WTC11 (cell line): ENCODE data around the gene MYBPC1. TPM values are rescaled to one million over a fixed set of nuclear protein-coding genes. Genes with fewer than 3 reads are reported as not detected.
A peak's percentile ranks its signal among the peaks of the same experiment; 100 is the strongest.
"Not testable (repeated sequence)": the region's sequence is repeated elsewhere in the genome, so short reads cannot be mapped to it uniquely, and the experiment has no call there.

Experiments
- ATAC-seq: fragments of 200-7000 bp; cut with Tn5 transposase; 2 replicates; pipeline ENCODE4 v1.10.0; 2021; ENCODE audit warnings: mild to moderate bottlenecking, moderate library complexity
- CTCF ChIA-PET: fragments of 300-600 bp; sonication (Branson Sonifier 250); formaldehyde crosslinking; loops from one replicate; lab custom pipeline; 2021; ENCODE audit warnings: antibody characterized with exemption; lab: Charles Lee
- POLR2A ChIA-PET: fragments of 350-600 bp; sonication (Branson Sonifier 250); formaldehyde crosslinking; loops from one replicate; lab custom pipeline; 2021; ENCODE audit warnings: antibody characterized with exemption; lab: Charles Lee
- DNase-seq: peaks from one replicate; pipeline ENCODE4 v3.0.0; 2021; ENCODE audit warnings: low spot score
- H3K27ac Mint-ChIP-seq: 2 replicates; pipeline ENCODE4 v1.8.0; 2021; ENCODE audit warnings: mixed read lengths
- H3K27me3 Mint-ChIP-seq: 2 replicates; pipeline ENCODE4 v1.8.0; 2021; ENCODE audit warnings: low read depth, mild to moderate bottlenecking, moderate library complexity, mixed read lengths
- H3K36me3 Mint-ChIP-seq: 2 replicates; pipeline ENCODE4 v1.8.0; 2021; ENCODE audit warnings: mixed read lengths
- H3K4me1 Mint-ChIP-seq: 2 replicates; pipeline ENCODE4 v1.8.0; 2022; ENCODE audit warnings: mixed read lengths
- H3K4me3 Mint-ChIP-seq: 2 replicates; pipeline ENCODE4 v1.8.0; 2021; ENCODE audit warnings: mild to moderate bottlenecking, moderate library complexity, mixed read lengths
- H3K9me3 Mint-ChIP-seq: 2 replicates; pipeline ENCODE4 v1.8.0; 2021; ENCODE audit warnings: mixed read lengths
- HMGA2 ChIP-seq: fragments of 250-450 bp; sonication (Bioruptor Pico); IDR thresholded peaks from 2 replicates; pipeline ENCODE4 v1.4.0; 2021; ENCODE audit warnings: mild to moderate bottlenecking, moderate library complexity
- JAZF1 ChIP-seq: fragments of 250-450 bp; sonication (Bioruptor Pico); IDR thresholded peaks from 2 replicates; pipeline ENCODE4 v1.9.0; 2021; ENCODE audit warnings: moderate library complexity, mild to moderate bottlenecking, inconsistent platforms
- RORB ChIP-seq: fragments of 250-450 bp; sonication (Bioruptor Pico); IDR thresholded peaks from 2 replicates; pipeline ENCODE4 v1.9.0; 2021; ENCODE audit warnings: mild to moderate bottlenecking
- SOX15 ChIP-seq: fragments of 250-450 bp; sonication (Bioruptor Pico); IDR thresholded peaks from 2 replicates; pipeline ENCODE4 v1.9.0; 2021; ENCODE audit warnings: mild to moderate bottlenecking
- SP1 ChIP-seq: sonication (generic); formaldehyde crosslinking; conservative IDR thresholded peaks from 2 replicates; pipeline ENCODE4 v1.8.1; 2022; ENCODE audit warnings: missing genetic modification reagents
- TEAD1 ChIP-seq: sonication (generic); formaldehyde crosslinking; IDR thresholded peaks from 2 replicates; pipeline ENCODE4 v1.8.0; 2022; ENCODE audit warnings: mild to moderate bottlenecking, missing genetic modification reagents
- total RNA-seq: library from RNA; stranded (reverse); gene quantifications from 3 replicates; pipeline ENCODE4 v1.2.3, GENCODE V29; 2021
- TF ChIP-seq, protein P1 (sequence below): sonication (generic); formaldehyde crosslinking; IDR thresholded peaks from 2 replicates; pipeline ENCODE4 v1.8.1; 2023; ENCODE audit warnings: mild to moderate bottlenecking, moderate library complexity, missing genetic modification reagents
- TF ChIP-seq, protein P2 (sequence below): sonication (generic); formaldehyde crosslinking; conservative IDR thresholded peaks from 2 replicates; pipeline ENCODE4 v1.8.1; 2023; ENCODE audit warnings: mild to moderate bottlenecking, low read depth, missing genetic modification reagents, moderate library complexity
- TF ChIP-seq, protein P3 (sequence below): sonication (generic); formaldehyde crosslinking; IDR thresholded peaks from 2 replicates; pipeline ENCODE4 v1.8.0; 2022; ENCODE audit warnings: missing genetic modification reagents
- TF ChIP-seq, protein P4 (sequence below): fragments of 250-450 bp; sonication (Bioruptor Pico); IDR thresholded peaks from 2 replicates; pipeline ENCODE4 v1.8.0; 2021; ENCODE audit warnings: mild to moderate bottlenecking
- TF ChIP-seq, protein P5 (sequence below): fragments of 250-450 bp; sonication (Bioruptor Pico); IDR thresholded peaks from 2 replicates; pipeline ENCODE4 v1.9.0; 2021; ENCODE audit warnings: mild to moderate bottlenecking
- TF ChIP-seq, protein P6 (sequence below): fragments of 250-450 bp; sonication (Bioruptor Pico); IDR thresholded peaks from 2 replicates; pipeline ENCODE4 v1.9.0; 2021; ENCODE audit warnings: mild to moderate bottlenecking
- TF ChIP-seq, protein P7 (sequence below): sonication (generic); formaldehyde crosslinking; IDR thresholded peaks from 2 replicates; pipeline ENCODE4 v1.8.1; 2022; ENCODE audit warnings: low read depth, mild to moderate bottlenecking, moderate library complexity, missing genetic modification reagents, borderline replicate concordance

Gene MYBPC1
- total RNA-seq, 1 experiment from 2014 or later, result not detected

DNA sequence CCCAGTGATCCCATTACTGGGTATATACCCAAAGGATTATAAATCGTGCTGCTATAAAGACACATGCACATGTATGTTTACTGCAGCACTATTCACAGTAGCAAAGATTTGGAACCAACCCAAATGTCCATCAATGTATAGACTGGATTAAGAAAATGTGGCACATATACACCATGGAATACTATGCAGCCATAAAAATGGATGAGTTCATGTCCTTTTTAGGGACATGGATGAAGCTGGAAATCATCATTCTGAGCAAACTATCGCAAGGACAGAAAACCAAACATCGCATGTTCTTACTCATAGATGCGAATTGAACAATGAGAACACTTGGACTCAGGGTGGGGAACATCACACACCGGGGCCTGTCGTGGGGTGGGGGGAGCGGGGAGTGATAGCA lies 36.0 kb upstream of the MYBPC1 start:
- Mint-ChIP-seq H3K9me3 (peaks cover 12% of the 10 kb centered on the region; the same call in 1 of the 2 replicates), H3K4me1 (peaks cover 13% of the 10 kb centered on the region)
- H3K4me3 Mint-ChIP-seq, CTCF ChIA-PET, H3K27ac Mint-ChIP-seq, H3K27me3 Mint-ChIP-seq, DNase-seq, H3K36me3 Mint-ChIP-seq, ATAC-seq, POLR2A ChIA-PET: not testable (repeated sequence)

DNA sequence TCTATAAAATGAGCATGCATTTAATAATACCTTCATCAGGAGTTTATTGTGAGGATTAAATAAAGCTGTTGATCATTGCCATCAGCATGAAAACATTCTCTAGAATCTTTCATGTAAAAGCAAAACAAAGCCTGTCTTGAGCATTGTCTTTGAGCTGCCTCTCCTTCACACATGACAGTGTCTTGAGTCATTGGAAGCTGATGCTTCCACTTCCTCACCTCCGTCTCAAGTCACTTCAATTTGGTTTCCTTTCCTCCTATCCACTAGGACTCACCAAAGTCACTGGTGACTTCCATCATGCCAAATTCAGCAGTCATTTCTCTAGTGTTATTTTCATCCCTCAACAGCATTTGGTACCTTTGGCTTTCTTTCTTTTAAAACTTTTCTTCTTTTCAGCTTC lies 31.6 kb upstream of the MYBPC1 start:
- ATAC-seq, result no peak

DNA sequence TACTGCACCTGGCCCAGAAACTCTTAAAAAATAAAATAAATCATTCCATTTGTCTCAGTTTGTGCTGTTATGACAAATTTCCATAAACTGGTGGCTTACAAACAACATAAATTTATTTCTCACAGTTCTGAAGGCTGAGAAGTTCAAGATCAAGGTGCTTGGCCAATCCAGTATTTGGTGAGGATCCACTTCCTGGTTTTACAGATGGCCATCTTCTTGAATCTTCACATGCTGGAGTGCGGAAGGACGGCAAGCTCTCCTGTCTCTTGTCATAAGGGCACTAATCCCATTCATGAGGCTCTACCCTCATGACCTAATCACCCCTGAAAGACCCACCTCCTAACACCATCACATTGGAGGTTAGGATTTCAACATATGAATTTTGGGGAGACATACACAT lies 29.9 kb upstream of the MYBPC1 start:
- DNase-seq (peak; percentile 17), ATAC-seq (no peak)
- Mint-ChIP-seq H3K27me3 (no peaks in the 10 kb centered on the region), H3K36me3 (no peaks in the 10 kb centered on the region), H3K4me3 (no peak overlapping the region), H3K9me3 (0 out of 2 replicates have a peak, but pooled peaks cover 4% of the 10 kb centered on the region), H3K27ac (no peak overlapping the region; the same call in 1 of the 2 replicates), H3K4me1 (peaks cover 54% of the 10 kb centered on the region)
- TF ChIP-seq JAZF1 (CRISPR knock-in tag), result no peak
- TF ChIP-seq, protein P1, sequence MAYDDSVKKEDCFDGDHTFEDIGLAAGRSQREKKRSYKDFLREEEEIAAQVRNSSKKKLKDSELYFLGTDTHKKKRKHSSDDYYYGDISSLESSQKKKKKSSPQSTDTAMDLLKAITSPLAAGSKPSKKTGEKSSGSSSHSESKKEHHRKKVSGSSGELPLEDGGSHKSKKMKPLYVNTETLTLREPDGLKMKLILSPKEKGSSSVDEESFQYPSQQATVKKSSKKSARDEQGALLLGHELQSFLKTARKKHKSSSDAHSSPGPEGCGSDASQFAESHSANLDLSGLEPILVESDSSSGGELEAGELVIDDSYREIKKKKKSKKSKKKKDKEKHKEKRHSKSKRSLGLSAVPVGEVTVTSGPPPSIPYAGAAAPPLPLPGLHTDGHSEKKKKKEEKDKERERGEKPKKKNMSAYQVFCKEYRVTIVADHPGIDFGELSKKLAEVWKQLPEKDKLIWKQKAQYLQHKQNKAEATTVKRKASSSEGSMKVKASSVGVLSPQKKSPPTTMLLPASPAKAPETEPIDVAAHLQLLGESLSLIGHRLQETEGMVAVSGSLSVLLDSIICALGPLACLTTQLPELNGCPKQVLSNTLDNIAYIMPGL (CRISPR knock-in tag), result no peak
- TF ChIP-seq, protein P2, sequence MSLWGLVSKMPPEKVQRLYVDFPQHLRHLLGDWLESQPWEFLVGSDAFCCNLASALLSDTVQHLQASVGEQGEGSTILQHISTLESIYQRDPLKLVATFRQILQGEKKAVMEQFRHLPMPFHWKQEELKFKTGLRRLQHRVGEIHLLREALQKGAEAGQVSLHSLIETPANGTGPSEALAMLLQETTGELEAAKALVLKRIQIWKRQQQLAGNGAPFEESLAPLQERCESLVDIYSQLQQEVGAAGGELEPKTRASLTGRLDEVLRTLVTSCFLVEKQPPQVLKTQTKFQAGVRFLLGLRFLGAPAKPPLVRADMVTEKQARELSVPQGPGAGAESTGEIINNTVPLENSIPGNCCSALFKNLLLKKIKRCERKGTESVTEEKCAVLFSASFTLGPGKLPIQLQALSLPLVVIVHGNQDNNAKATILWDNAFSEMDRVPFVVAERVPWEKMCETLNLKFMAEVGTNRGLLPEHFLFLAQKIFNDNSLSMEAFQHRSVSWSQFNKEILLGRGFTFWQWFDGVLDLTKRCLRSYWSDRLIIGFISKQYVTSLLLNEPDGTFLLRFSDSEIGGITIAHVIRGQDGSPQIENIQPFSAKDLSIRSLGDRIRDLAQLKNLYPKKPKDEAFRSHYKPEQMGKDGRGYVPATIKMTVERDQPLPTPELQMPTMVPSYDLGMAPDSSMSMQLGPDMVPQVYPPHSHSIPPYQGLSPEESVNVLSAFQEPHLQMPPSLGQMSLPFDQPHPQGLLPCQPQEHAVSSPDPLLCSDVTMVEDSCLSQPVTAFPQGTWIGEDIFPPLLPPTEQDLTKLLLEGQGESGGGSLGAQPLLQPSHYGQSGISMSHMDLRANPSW, result no peak
- TF ChIP-seq, protein P3, sequence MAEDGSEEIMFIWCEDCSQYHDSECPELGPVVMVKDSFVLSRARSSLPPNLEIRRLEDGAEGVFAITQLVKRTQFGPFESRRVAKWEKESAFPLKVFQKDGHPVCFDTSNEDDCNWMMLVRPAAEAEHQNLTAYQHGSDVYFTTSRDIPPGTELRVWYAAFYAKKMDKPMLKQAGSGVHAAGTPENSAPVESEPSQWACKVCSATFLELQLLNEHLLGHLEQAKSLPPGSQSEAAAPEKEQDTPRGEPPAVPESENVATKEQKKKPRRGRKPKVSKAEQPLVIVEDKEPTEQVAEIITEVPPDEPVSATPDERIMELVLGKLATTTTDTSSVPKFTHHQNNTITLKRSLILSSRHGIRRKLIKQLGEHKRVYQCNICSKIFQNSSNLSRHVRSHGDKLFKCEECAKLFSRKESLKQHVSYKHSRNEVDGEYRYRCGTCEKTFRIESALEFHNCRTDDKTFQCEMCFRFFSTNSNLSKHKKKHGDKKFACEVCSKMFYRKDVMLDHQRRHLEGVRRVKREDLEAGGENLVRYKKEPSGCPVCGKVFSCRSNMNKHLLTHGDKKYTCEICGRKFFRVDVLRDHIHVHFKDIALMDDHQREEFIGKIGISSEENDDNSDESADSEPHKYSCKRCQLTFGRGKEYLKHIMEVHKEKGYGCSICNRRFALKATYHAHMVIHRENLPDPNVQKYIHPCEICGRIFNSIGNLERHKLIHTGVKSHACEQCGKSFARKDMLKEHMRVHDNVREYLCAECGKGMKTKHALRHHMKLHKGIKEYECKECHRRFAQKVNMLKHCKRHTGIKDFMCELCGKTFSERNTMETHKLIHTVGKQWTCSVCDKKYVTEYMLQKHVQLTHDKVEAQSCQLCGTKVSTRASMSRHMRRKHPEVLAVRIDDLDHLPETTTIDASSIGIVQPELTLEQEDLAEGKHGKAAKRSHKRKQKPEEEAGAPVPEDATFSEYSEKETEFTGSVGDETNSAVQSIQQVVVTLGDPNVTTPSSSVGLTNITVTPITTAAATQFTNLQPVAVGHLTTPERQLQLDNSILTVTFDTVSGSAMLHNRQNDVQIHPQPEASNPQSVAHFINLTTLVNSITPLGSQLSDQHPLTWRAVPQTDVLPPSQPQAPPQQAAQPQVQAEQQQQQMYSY (CRISPR knock-in tag), result peak; percentile 95
- no peak for TF ChIP-seq TEAD1 (CRISPR knock-in tag)
- ChIA-PET POLR2A (no interaction called here), CTCF (no interaction called here)

More for the DNA sequence above, 31.6 kb upstream of the MYBPC1 start:
- Mint-ChIP-seq H3K27ac (no peak overlapping the region), H3K27me3 (no peaks in the 10 kb centered on the region), H3K4me3 (no peak overlapping the region), H3K9me3 (peaks cover 8% of the 10 kb centered on the region; the same call in 1 of the 2 replicates), H3K4me1 (peaks cover 50% of the 10 kb centered on the region), H3K36me3 (no peaks in the 10 kb centered on the region)
- CTCF ChIA-PET, result interaction anchor here (1.1 kb wide), 1 partner anchor 11 kb away, joined by 6 read pairs; no protein-coding TSS in a partner anchor
- TF ChIP-seq HMGA2, result no peak
- TF ChIP-seq, protein P4, sequence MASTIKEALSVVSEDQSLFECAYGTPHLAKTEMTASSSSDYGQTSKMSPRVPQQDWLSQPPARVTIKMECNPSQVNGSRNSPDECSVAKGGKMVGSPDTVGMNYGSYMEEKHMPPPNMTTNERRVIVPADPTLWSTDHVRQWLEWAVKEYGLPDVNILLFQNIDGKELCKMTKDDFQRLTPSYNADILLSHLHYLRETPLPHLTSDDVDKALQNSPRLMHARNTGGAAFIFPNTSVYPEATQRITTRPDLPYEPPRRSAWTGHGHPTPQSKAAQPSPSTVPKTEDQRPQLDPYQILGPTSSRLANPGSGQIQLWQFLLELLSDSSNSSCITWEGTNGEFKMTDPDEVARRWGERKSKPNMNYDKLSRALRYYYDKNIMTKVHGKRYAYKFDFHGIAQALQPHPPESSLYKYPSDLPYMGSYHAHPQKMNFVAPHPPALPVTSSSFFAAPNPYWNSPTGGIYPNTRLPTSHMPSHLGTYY (CRISPR knock-in tag), result no peak
- no peak for DNase-seq
- POLR2A ChIA-PET, result no interaction called here

DNA sequence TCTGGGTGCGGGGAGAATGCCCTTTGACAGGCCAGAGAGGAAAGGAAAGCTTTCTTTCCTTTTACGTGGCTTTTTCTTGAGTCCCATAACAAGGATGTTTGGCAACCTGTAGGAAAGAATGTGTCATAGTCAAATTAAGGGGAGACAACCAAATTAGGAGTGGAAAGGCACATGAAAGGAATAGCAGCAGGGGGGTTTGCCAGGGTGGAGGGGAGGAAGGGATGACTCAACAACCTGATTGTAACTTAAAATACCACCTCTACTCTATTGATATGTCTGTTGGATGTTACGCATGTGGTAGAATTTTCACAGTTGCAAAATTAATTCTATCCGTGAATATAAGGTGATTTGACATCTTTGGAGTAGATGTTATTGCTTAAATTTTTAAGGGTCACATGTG lies 28.5 kb upstream of the MYBPC1 start:
- H3K27ac Mint-ChIP-seq, result peak overlapping the region; percentile 95
- no peaks in the 10 kb centered on the region for H3K27me3 Mint-ChIP-seq
- ChIA-PET POLR2A (no interaction called here), CTCF (interaction anchor here (0.7 kb wide), 2 partner anchors 159 to 193 kb away, joined by 3 to 4 read pairs; partner anchors contain the start of gene ARL1)
- no peaks in the 10 kb centered on the region for H3K9me3 Mint-ChIP-seq
- no peaks in the 10 kb centered on the region for H3K36me3 Mint-ChIP-seq
- DNase-seq (peak; percentile 46), ATAC-seq (peak; percentile 65)
- peak overlapping the region; percentile 47 for H3K4me3 Mint-ChIP-seq
- TF ChIP-seq SP1 (CRISPR knock-in tag), result no peak
- TF ChIP-seq, protein P5, sequence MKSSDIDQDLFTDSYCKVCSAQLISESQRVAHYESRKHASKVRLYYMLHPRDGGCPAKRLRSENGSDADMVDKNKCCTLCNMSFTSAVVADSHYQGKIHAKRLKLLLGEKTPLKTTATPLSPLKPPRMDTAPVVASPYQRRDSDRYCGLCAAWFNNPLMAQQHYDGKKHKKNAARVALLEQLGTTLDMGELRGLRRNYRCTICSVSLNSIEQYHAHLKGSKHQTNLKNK (CRISPR knock-in tag), result no peak
- no peak for TF ChIP-seq RORB (CRISPR knock-in tag)
- no peak for TF ChIP-seq SOX15 (CRISPR knock-in tag)
- TF ChIP-seq, protein P6, sequence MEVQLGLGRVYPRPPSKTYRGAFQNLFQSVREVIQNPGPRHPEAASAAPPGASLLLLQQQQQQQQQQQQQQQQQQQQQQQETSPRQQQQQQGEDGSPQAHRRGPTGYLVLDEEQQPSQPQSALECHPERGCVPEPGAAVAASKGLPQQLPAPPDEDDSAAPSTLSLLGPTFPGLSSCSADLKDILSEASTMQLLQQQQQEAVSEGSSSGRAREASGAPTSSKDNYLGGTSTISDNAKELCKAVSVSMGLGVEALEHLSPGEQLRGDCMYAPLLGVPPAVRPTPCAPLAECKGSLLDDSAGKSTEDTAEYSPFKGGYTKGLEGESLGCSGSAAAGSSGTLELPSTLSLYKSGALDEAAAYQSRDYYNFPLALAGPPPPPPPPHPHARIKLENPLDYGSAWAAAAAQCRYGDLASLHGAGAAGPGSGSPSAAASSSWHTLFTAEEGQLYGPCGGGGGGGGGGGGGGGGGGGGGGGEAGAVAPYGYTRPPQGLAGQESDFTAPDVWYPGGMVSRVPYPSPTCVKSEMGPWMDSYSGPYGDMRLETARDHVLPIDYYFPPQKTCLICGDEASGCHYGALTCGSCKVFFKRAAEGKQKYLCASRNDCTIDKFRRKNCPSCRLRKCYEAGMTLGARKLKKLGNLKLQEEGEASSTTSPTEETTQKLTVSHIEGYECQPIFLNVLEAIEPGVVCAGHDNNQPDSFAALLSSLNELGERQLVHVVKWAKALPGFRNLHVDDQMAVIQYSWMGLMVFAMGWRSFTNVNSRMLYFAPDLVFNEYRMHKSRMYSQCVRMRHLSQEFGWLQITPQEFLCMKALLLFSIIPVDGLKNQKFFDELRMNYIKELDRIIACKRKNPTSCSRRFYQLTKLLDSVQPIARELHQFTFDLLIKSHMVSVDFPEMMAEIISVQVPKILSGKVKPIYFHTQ (CRISPR knock-in tag), result no peak
- TF ChIP-seq TEAD1 (CRISPR knock-in tag), result no peak
- TF ChIP-seq, protein P7, sequence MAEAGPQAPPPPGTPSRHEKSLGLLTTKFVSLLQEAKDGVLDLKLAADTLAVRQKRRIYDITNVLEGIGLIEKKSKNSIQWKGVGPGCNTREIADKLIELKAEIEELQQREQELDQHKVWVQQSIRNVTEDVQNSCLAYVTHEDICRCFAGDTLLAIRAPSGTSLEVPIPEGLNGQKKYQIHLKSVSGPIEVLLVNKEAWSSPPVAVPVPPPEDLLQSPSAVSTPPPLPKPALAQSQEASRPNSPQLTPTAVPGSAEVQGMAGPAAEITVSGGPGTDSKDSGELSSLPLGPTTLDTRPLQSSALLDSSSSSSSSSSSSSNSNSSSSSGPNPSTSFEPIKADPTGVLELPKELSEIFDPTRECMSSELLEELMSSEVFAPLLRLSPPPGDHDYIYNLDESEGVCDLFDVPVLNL (CRISPR knock-in tag), result no peak
- TF ChIP-seq, all 79 proteins: peak for 0
- H3K4me1 Mint-ChIP-seq, result peaks cover 57% of the 10 kb centered on the region
